Breast epithelium (tissue), 4 donors: ENCODE data around the gene PROSER3. TPM values are rescaled to one million over a fixed set of nuclear protein-coding genes. Genes with fewer than 3 reads are reported as not detected.

ENCODE experiments used
- DNase-seq, 2 donors: peaks; one replicate each; pipeline ENCODE4 v3.0.0-alpha.2; 2019; ENCODE audit warnings: low spot score in 2 of 2
- H3K27ac ChIP-seq, 2 donors: fragments of 200-600 bp; sonication (generic) in 1 of 2; one replicate each; pipeline ENCODE4 v1.5.1; 2016 to 2019; ENCODE audit warnings: mild to moderate bottlenecking in 1 of 2
- H3K27me3 ChIP-seq, 2 donors: fragments of 200-600 bp; sonication (generic) in 1 of 2; one replicate each; pipeline versions ENCODE4 v1.5.1 to v1.6.0; 2017 to 2019; ENCODE audit warnings: control low read depth in 1 of 2, mild to moderate bottlenecking in 1 of 2
- H3K36me3 ChIP-seq: fragments of 200-600 bp; one replicate; pipeline ENCODE4 v1.5.1; 2019
- H3K4me1 ChIP-seq, 2 donors: fragments of 200-600 bp; sonication (generic); one replicate each; pipeline ENCODE4 v1.5.1; 2016 to 2019; ENCODE audit warnings: control low read depth in 1 of 2
- H3K4me3 ChIP-seq, 3 donors: fragments of 200-600 bp; sonication (generic); 1 replicate in 2 of 3; 2 replicates in 1 of 3; pipeline ENCODE4 v1.5.1; 2016 to 2019; ENCODE audit warnings: mild to moderate bottlenecking in 3 of 3, moderate library complexity in 2 of 3
- H3K9me3 ChIP-seq, 2 donors: fragments of 200-600 bp; sonication (generic) in 1 of 2; one replicate each; pipeline ENCODE4 v1.5.1; 2016 to 2019; ENCODE audit warnings: control low read depth in 1 of 2
- POLR2A ChIP-seq: fragments of 450-650 bp; IDR thresholded peaks from one replicate; pipeline ENCODE4 v1.6.1; 2016; ENCODE audit warnings: antibody characterized with exemption, mild to moderate bottlenecking, moderate library complexity
- POLR2AphosphoS5 ChIP-seq, 3 donors: sonication (generic); formaldehyde crosslinking; IDR thresholded peaks; one replicate each; pipeline ENCODE4 v1.6.1; 2017; ENCODE audit warnings: antibody characterized with exemption in 3 of 3
- intact Hi-C: fragments of 100-400 bp; cut with DNase I; formaldehyde crosslinking; loops from one replicate; pipeline ENCODE4 v1.15.1; 2023; ENCODE audit warnings: low total_unique reads
- total RNA-seq, 3 donors: library from RNA; depleted of rRNA; stranded (reverse); fragments of >200 nt; gene quantifications; one replicate each; pipeline ENCODE4 v1.1.0, GENCODE V29; 2016
- TF ChIP-seq, protein P1 (sequence below), 3 donors: fragments of 450-650 bp; IDR thresholded peaks; one replicate each; pipeline ENCODE4 v1.5.1; 2016 to 2017; ENCODE audit warnings: antibody characterized with exemption in 3 of 3, mild to moderate bottlenecking in 3 of 3, moderate library complexity in 3 of 3

Gene PROSER3
- total RNA-seq, 3 donors from 2014 or later, result 5.7 to 6.4 (median 6.2) TPM

DNA sequence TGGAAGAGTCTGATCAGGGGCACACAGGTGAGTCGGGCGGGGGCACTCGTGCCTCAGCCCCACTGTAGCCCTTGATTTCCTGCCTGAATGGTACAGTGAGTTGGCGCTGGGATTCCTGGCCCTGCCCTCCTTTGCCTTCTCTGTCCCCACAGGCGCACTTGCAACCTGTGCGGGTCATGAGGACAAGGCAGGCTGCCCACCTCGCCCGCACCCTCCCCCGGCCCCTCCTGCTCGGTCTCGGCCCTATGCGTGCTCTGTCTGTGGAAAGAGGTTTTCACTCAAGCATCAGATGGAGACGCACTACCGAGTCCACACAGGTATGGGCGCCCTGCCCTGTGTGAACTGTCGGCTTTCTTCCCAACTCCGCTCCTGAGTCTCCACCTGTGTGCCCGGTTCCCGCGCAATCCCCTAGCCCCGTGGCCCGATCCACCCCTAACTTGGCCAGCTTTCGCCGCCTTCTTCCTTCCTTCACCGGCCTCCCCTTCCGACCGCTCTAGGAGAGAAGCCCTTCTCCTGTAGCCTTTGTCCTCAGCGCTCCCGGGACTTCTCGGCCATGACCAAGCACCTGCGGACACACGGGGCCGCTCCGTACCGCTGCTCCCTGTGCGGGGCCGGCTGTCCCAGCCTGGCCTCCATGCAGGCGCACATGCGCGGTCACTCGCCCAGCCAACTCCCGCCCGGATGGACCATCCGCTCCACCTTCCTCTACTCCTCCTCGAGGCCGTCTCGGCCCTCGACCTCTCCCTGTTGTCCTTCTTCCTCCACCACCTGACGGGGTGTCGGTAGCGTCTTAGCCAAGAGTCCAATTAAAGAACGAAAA lies 41.8 kb upstream of the PROSER3 start:
- Histone ChIP-seq H3K36me3 (no peaks in the 10 kb centered on the region), H3K4me1 (peaks cover 17 to 19% of the 10 kb centered on the region in 2 donors), H3K27ac (peak overlapping the region; percentile 88 to 93), H3K4me3 (peak overlapping the region; percentile 76 to 93 (median 90)), H3K27me3 (no peaks in the 10 kb centered on the region), H3K9me3 (no peaks in the 10 kb centered on the region)
- intact Hi-C loops, result no loop called here
- peak in 1 of 2 donors; percentile 70 for DNase-seq
- no peak for TF ChIP-seq POLR2A
- TF ChIP-seq, protein P1, sequence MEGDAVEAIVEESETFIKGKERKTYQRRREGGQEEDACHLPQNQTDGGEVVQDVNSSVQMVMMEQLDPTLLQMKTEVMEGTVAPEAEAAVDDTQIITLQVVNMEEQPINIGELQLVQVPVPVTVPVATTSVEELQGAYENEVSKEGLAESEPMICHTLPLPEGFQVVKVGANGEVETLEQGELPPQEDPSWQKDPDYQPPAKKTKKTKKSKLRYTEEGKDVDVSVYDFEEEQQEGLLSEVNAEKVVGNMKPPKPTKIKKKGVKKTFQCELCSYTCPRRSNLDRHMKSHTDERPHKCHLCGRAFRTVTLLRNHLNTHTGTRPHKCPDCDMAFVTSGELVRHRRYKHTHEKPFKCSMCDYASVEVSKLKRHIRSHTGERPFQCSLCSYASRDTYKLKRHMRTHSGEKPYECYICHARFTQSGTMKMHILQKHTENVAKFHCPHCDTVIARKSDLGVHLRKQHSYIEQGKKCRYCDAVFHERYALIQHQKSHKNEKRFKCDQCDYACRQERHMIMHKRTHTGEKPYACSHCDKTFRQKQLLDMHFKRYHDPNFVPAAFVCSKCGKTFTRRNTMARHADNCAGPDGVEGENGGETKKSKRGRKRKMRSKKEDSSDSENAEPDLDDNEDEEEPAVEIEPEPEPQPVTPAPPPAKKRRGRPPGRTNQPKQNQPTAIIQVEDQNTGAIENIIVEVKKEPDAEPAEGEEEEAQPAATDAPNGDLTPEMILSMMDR (IDR thresholded peaks at IDR 0.05), result no peak
- TF ChIP-seq POLR2AphosphoS5 (IDR thresholded peaks at IDR 0.05), result no peak

DNA sequence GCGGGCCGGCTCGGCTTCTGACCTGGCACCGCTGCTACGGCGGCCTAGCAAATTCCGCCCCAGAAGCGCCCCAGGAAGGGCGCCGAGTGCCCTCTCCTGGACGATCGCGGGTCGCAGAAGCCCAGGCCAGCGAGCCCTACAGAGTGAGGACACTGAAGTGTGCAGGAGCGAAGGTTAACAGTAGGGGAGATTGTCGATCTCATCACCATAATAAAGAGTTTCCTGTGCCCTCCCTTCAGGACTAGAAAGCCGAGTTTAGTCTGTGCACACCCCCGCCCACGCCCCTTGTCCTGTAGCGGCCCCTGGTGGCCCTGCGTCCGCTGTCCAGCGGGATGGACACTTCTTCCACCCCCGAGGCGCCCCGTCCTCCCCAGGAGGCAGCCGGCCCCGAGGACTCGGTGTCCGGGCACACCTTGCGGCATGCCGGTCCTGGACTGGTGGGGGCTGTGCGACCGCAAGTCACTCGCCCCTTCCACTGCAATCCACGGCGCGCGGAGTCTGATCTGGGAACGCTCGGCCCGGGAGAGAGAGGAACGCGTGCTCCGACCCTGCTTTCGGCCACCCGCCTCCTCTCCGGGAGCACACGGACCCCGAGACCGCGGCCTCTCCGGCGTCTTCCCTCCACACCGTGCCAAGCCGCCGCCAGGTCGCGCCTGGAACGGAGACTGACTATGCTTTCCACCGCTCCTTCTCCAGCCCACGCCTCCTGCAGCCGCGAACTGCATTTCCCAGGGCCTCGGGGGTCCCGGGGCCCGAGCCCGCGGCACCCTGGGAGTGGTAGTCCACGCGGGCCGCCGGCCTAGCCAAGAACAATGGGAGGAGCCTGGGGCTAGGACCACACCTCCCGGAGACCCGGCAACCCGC lies 40.9 kb upstream of the PROSER3 start:
- TF ChIP-seq, protein P1 (IDR thresholded peaks at IDR 0.05), result peak; percentile 43 to 90 (median 86)
- TF ChIP-seq POLR2A (no peak), POLR2AphosphoS5 (IDR thresholded peaks at IDR 0.05) (peak in 1 of 3 donors; percentile 18)
- intact Hi-C loops, result no loop called here
- Histone ChIP-seq H3K4me3 (peak overlapping the region; percentile 76 to 93 (median 90)), H3K9me3 (no peaks in the 10 kb centered on the region), H3K27me3 (no peaks in the 10 kb centered on the region), H3K36me3 (no peaks in the 10 kb centered on the region), H3K4me1 (peaks cover 17 to 19% of the 10 kb centered on the region in 2 donors), H3K27ac (peak overlapping the region; percentile 88 to 93)
- peak; percentile 93 to 96 for DNase-seq

DNA sequence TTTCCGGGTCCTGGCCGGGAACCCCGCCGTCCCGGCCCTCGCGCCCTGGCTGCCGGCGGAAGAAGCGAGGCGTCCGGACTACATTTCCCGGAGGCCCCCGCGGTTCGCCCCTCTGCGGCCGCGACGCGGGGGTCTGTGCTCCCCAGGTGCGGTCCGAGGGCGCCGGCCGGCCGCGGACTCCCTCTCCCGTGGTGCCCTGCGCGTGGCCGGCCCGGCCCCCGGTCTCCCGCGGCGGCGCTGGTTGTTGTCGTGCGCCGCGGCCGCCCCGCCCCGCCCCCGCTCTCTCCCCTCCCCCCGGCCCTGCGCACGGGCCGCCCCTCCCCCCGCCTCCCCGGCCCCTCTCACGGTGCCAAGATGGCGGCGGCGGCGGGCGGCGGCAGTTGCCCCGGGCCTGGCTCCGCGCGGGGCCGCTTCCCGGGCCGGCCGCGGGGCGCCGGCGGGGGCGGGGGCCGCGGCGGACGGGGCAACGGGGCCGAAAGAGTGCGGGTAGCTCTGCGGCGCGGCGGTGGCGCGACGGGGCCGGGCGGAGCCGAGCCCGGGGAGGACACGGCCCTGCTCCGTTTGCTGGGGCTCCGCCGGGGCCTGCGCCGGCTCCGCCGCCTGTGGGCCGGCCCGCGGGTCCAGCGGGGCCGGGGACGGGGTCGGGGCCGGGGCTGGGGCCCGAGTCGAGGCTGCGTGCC lies 40.2 kb upstream of the PROSER3 start, which contains the start of gene KMT2B:
TSS of gene KMT2B (plus strand) at position 339 of the 680 bp plus-strand sequence. CDS start at position 355, 16 bp downstream.
- Histone ChIP-seq H3K9me3 (no peaks in the 10 kb centered on the region), H3K27me3 (no peaks in the 10 kb centered on the region), H3K4me3 (peak within 1 kb of the TSS; percentile 76 to 93 (median 90)), H3K36me3 (no peaks in the 10 kb centered on the region), H3K4me1 (peaks cover 17 to 19% of the 10 kb centered on the region in 2 donors), H3K27ac (peak within 1 kb of the TSS; percentile 88 to 93)
- intact Hi-C loops, result no loop called here
- TF ChIP-seq POLR2A, result no peak
- TF ChIP-seq, protein P1 (IDR thresholded peaks at IDR 0.05), result no peak
- TF ChIP-seq POLR2AphosphoS5 (IDR thresholded peaks at IDR 0.05), result peak in 2 of 3 donors; percentile 6 to 62
- no peak for DNase-seq

DNA sequence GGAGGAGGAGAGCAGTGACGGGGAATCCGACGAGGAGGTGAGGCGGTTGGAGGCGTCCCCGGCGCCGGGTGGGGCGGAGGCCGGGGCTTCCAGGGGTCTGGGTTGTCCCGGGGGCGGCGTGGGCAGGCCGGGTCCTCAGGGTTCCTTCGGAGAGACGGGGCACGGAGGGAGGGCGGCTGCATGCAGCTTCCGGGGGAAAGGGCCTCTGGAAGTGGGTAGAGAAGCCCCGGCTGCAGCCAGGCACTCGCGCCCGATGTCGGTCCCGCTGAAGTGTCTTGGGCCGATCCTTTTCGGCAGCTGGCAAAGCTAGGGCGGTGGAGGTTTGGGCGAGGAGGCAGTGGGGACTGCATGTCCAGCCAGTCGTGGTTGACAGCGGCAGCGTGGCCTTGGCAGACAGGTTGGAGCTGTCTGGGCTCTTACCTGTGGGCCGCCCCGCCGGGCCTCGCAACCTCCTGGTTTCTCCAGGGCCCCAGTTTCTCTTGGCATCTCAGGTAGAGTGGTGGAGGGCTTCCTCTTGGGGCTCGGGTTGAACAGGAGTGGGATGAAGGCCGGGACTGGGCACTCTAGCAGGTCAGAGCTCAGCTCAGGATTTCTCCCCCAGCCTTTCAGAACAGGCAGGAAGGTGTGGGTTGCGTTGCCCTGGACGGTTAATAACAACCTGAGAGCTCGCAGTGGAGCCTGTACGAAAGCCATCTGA lies 39.5 kb upstream of the PROSER3 start:
- no peaks in the 10 kb centered on the region for H3K36me3 ChIP-seq
- intact Hi-C loops, result no loop called here
- peak overlapping the region; percentile 76 to 93 (median 90) for H3K4me3 ChIP-seq
- H3K4me1 ChIP-seq, result peaks cover 17 to 19% of the 10 kb centered on the region in 2 donors
- H3K27ac ChIP-seq, result peak overlapping the region; percentile 88 to 93
- H3K27me3 ChIP-seq, result no peaks in the 10 kb centered on the region
- no peaks in the 10 kb centered on the region for H3K9me3 ChIP-seq
- DNase-seq, result no peak
- TF ChIP-seq POLR2A (no peak), POLR2AphosphoS5 (IDR thresholded peaks at IDR 0.05) (no peak)
- TF ChIP-seq, protein P1 (IDR thresholded peaks at IDR 0.05), result no peak
